ENCODE results near the gene CTDSPL. TPM values are rescaled to one million over a fixed set of nuclear protein-coding genes. Genes with fewer than 3 reads are reported as not detected.

Gene CTDSPL
- total RNA-seq, 1 donor from 2014 or later = 10.9 TPM

DNA sequence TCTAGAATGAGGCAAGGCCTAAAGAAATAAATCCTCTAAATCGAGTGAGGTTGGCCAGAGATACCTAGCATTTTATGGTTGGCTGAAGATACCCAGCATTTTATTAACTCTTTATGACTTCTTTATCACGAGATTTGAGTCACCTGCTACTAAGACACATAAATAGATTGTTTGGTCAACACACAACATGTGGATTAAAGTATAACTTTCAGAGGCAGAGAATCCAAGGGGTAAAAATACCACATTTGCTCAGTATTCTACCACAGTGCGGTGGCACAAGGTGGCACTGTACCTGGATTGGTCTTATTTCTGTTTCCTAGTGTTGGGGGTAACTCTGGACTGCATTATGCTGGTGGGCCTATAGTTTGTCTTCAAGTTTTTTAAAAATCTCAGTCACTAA is 102.0 kb downstream of the CTDSPL start:
- intact Hi-C loops (cut with micrococcal nuclease) = no loop called here

DNA sequence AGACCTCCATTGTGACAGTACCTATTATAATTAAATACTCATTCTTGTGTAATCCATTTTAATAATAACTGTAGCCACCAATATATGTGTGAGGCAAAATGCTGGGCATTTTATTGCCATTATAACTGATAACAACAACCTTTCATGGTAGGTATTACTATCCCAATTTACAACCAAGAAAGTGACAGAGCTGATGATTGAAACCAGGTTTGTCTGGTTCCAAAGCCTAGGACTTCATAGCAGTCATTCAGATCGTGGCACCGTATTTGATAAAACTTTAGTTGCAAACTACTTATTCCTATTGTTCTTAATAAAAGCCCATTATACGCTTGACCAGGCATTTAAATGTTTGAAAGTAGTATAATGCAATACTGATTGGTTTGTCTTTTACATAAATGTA is 102.5 kb downstream of the CTDSPL start:
- intact Hi-C loops (cut with micrococcal nuclease) = no loop called here

DNA sequence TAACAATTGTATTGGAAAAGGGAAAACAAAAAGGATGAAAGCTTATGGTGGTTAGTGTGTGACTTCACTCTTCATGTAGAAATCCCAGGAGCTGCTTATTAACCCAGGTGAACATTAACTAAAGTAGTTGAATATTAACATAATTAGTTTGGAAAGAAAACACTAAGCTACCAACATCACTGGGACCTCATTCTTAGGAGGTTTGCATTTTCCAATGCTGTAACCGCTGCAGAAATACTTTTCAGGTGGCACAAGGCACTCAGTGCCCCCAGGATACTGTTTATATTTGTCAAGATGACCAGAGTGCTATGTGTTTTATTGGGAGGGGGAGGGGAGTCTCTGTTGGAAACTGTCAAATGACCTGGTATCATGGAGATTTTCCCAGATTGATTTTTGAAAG is 103.0 kb downstream of the CTDSPL start:
- intact Hi-C loops (cut with micrococcal nuclease) = no loop called here

DNA sequence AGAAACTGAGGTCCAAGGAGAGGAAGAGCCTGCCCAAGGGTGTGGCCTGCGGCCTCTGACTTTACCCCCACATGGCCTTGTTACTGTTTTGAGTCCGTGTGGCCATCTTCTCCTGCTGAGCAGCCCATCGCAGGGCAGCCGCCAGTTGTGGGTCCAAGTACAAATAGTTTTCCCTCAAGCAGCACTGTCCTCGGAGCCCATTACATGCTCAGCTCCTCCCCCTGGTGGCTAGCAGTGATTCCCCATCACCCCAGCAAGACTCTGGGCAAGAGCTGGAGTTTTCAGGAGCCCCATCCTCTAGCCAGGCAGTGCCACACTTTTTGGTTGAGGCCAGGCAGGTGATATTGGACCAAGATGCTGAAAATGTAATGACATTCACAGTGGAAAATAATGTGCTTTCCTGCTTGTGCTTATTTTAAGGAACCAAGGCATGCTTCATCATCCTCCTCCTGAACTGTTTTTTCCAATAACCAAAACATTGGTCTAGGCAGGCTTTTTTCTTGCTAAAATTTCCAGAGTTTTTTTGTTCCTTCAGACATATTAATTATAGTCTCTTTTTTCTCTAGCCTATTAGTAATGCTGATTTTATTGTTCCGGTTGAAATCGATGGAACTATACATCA is 105.7 kb downstream of the CTDSPL start:
- intact Hi-C loops (cut with micrococcal nuclease) = loop anchor here (1.0 kb wide), 1 partner anchor 112 kb away; no protein-coding TSS in a partner anchor

DNA sequence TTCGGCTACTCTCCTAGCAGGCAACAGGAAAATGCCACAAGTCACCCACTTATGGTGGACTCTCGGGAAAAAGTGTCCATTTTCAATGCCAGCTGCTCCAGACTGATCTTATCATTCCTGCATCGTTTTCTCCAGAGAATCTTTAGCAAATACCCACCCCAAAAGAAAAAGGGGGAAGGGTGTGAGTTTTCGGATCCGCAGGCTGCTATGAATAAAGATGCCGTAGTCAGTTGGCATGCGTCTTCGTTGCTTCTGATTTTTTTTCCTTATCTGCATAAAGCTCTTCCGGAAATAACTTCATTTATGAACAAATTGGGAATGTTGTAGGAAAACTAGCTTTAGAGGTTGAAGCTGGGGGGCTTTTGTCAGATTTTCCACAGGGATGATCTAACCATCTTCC is 106.5 kb downstream of the CTDSPL start:
- intact Hi-C loops (cut with micrococcal nuclease) = no loop called here

GRCh38 chr3:37968813-37969595 is 107.3 kb downstream of the CTDSPL start:
- intact Hi-C loops (cut with micrococcal nuclease) = no loop called here

GRCh38 chr3:37969596-37970100 is 108.0 kb downstream of the CTDSPL start:
- intact Hi-C loops (cut with micrococcal nuclease) = loop anchor here (5.0 kb wide), 1 partner anchor 688 kb away; no protein-coding TSS in a partner anchor

DNA sequence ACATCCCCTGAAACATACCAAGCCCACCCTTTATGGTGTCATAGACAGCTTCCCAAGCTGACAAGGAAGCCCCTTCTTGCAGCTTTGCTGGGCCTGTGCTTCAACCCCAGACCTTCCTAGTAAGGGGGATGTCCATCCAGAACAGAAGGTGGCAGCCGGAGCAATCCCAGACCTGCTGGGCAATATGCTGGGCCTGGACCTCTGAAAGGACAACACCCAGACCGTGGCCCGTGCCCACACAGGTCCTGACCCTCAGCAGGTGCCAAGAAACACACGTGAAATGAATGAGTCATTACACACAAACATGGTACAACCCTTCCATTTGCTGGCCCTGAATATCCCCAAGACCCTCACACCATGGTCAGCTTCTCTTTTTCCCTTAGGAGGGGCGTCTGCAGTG is 109.1 kb downstream of the CTDSPL start:
- intact Hi-C loops (cut with micrococcal nuclease) = loop anchor here (5.0 kb wide), 1 partner anchor 686 kb away; no protein-coding TSS in a partner anchor

- intact Hi-C loops (cut with micrococcal nuclease) = loop anchor here (5.0 kb wide), 1 partner anchor 686 kb away; no protein-coding TSS in a partner anchor
Measured at GRCh38 chr3:37971467-37971866, 109.8 kb downstream of the CTDSPL start.

DNA sequence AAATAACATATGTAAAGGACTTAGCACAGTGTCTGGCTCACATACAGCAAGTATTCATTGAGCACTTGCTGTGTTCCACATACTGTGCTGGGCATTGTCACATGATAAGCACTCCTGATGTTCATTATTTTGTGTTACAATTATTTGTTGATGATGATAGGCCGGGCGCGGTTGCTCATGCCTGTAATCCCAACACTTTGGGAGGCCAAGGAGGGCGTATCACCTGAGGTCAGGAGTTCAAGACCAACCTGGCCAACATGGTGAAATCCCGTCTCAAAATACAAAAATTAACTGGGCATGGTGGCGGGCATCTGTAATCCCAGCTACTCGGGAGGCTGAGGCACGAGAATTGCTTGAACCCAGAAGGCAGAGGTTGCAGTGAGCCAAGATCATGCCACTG is 110.4 kb downstream of the CTDSPL start:
- intact Hi-C loops (cut with micrococcal nuclease) = loop anchor here (5.0 kb wide), 1 partner anchor 685 kb away; no protein-coding TSS in a partner anchor

- intact Hi-C loops (cut with micrococcal nuclease) = loop anchor here (1.0 to 5.0 kb wide), 3 partner anchors 30 to 684 kb away; partner anchors contain the start of gene DLEC1
Measured at GRCh38 chr3:37973246-37974054, 111.8 kb downstream of the CTDSPL start.

- intact Hi-C loops (cut with micrococcal nuclease) = loop anchor here (1.0 to 5.0 kb wide), 3 partner anchors 29 to 683 kb away; partner anchors contain the start of gene DLEC1
Measured at GRCh38 chr3:37974121-37975083, 112.7 kb downstream of the CTDSPL start.

DNA sequence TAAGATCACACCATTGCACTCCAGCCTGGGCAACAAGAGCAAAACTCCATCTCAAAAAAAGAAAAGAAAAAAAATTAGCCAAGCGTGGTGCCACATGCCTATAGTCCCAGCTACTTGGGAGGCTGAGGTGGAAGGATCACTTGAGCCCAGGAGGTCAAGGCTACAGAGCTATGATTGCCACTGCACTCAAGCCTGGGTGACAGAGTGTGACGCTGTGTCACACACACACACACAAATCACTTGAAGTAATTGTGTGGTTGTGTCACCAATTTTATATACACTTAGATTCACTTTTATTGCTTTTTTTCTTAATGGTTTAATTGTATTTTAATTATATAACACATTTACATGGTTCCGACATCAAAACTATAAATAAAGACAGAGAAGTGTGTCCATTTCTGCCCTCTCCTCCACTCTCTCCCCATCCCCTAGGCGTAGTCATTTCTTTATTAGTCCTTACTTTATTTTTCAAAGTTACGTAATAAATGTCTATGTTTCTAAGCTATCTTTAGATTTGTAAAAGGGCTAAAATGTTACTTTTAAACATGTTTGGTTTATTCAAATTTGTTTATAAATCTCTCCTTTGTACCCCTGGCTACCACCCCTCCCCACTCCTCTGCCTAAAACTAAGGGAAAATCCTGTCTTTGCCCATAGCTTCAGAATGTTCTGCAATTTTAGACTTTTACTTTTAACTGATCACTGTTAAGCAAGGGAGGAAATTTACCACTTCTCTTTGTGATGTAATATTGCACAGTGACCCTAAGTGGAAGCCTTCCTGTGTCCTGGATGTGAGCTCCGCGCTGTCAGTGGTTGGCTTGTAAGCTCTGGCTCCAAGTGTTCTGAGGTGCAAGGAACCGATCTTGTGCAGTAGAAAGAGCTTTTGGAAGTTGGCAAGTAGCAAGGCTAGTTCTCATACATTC is 118.1 kb downstream of the CTDSPL start:
- intact Hi-C loops (cut with micrococcal nuclease) = no loop called here

DNA sequence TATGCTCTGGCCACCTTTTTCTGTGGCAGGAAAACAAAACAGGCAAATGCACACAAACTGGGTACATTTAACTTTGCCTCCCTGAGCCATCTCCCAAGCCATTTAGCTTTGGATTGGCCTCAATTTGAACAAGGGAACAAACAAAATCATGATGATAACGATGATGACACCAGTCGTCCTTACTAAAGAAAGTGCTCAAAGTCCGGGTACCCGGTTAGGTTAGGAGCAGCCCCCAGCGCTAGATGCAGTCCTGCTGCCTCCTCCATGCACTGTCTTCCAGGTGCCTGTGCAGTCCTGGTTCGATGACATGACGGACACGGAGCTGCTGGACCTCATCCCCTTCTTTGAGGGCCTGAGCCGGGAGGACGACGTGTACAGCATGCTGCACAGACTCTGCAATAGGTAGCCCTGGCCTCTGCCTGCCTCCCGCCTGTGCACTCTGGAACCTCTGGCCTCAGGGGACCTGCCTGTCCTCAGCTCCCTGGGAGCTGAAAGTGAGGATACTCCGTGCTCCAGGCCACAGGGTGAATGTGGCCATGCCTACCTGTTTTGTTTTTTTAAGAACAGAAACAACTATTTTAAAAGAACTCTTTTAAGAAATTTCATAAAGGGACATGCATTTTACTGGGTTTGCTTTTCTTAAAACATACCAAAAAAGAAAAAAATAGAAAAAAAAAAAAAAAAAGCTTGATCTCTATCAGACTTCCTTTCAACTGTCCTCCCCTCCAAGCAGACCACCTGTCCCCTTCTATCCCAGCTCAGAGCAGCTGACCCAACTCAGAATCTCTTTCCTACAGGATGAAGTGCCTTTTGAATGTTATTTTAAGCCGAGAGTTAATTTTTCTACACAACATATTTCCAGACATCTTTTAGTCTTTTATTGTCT is 119.0 kb downstream of the CTDSPL start:
- intact Hi-C loops (cut with micrococcal nuclease) = no loop called here

DNA sequence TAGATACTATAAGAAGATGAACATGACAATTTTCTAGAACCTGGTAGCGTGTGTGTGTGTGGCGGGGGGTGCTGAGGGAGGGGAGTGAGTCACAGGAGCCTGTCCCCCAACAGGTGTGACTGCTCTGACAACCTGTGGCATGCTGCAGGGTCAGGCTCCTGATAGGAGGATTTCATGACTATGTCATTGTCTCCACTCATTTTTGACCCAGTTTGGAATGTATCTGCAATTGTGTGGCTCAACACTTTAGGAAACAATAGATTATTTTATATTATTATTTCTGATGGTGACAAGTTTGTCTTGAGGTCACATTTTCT is 119.6 kb downstream of the CTDSPL start:
- intact Hi-C loops (cut with micrococcal nuclease) = no loop called here

GRCh38 chr3:37982331-37982730 is 120.7 kb downstream of the CTDSPL start:
- intact Hi-C loops (cut with micrococcal nuclease) = no loop called here

- intact Hi-C loops (cut with micrococcal nuclease) = no loop called here
Measured at GRCh38 chr3:37984051-37984450, 122.4 kb downstream of the CTDSPL start.

GRCh38 chr3:37984596-37984995 is 122.9 kb downstream of the CTDSPL start:
- intact Hi-C loops (cut with micrococcal nuclease) = no loop called here
